OCI-LY1 (cell line): ENCODE measurements around the gene TNC.

ENCODE experiments used
- H2AFZ ChIP-seq: fragments of 200-600 bp; sonication (generic), shearing (Covaris generic); 2 replicates; pipeline ENCODE4 v1.6.0; 2014; ENCODE audit warnings: antibody characterized with exemption, mild to moderate bottlenecking, low read length
- H3F3A ChIP-seq: fragments of 200-600 bp; sonication (generic), shearing (Covaris generic); 2 replicates; pipeline ENCODE4 v1.6.0; 2014; ENCODE audit warnings: mild to moderate bottlenecking, antibody characterized with exemption, low read length, moderate library complexity; ENCODE audit not compliant: insufficient read depth
- H3K27ac ChIP-seq: fragments of 200-600 bp; sonication (generic); 2 replicates; pipeline ENCODE4 v1.5.1; 2014; ENCODE audit warnings: low read length, mixed run types, mild to moderate bottlenecking, low read depth; ENCODE audit not compliant: poor library complexity, severe bottlenecking
- H3K27me3 ChIP-seq: fragments of 200-600 bp; sonication (generic); 2 replicates; pipeline ENCODE4 v1.6.0; 2014; ENCODE audit warnings: antibody characterized with exemption, mild to moderate bottlenecking, low read length, moderate library complexity; ENCODE audit not compliant: insufficient read depth
- H3K36me3 ChIP-seq: fragments of 200-600 bp; sonication (generic); 2 replicates; pipeline ENCODE4 v1.6.1; 2014; ENCODE audit warnings: mild to moderate bottlenecking, antibody characterized with exemption, low read length, moderate library complexity, mixed read lengths; ENCODE audit not compliant: insufficient read depth
- H3K4me1 ChIP-seq: fragments of 200-600 bp; sonication (generic); 2 replicates; pipeline ENCODE4 v1.5.1; 2014; ENCODE audit warnings: mild to moderate bottlenecking, low read length, moderate library complexity; ENCODE audit not compliant: insufficient read depth, severe bottlenecking
- H3K4me2 ChIP-seq: fragments of 200-600 bp; sonication (generic), shearing (Covaris generic); 2 replicates; pipeline ENCODE4 v1.6.1; 2014; ENCODE audit warnings: low read length
- H3K4me3 ChIP-seq: fragments of 200-600 bp; sonication (generic); 2 replicates; pipeline ENCODE4 v1.5.1; 2014; ENCODE audit warnings: low read length, low read depth, mild to moderate bottlenecking, mixed read lengths; ENCODE audit not compliant: poor library complexity, severe bottlenecking
- H3K79me2 ChIP-seq: fragments of 200-600 bp; shearing (Covaris generic); 2 replicates; pipeline ENCODE4 v1.6.1; 2016; ENCODE audit warnings: mixed run types, low read length, mixed read lengths; ENCODE audit not compliant: insufficient read depth
- H3K9ac ChIP-seq: fragments of 200-600 bp; sonication (generic), shearing (Covaris generic); 2 replicates; pipeline ENCODE4 v1.6.1; 2014; ENCODE audit warnings: mild to moderate bottlenecking, low read length, mixed read lengths
- H3K9me2 ChIP-seq: fragments of 200-600 bp; sonication (generic), shearing (Covaris generic); 2 replicates; pipeline ENCODE4 v1.6.1; 2014; ENCODE audit warnings: low read depth, mild to moderate bottlenecking, low read length, mixed read lengths
- H3K9me3 ChIP-seq: fragments of 200-600 bp; shearing (Covaris generic); 2 replicates; pipeline ENCODE4 v1.6.1; 2014; ENCODE audit warnings: low read length, mixed read lengths
- H4K20me1 ChIP-seq: fragments of 200-600 bp; sonication (generic), shearing (Covaris generic); 2 replicates; pipeline ENCODE4 v1.6.0; 2016; ENCODE audit warnings: mild to moderate bottlenecking, low read length; ENCODE audit not compliant: insufficient read depth
- EZH2 ChIP-seq: fragments of 200-600 bp; sonication (generic), shearing (Covaris generic); IDR thresholded peaks from 2 replicates; pipeline ENCODE4 v1.8.0; 2017; ENCODE audit warnings: borderline replicate concordance, mixed run types, mild to moderate bottlenecking, antibody characterized with exemption, low read length, moderate library complexity, mixed read lengths
- TF ChIP-seq, protein P1 (sequence below): fragments of 200-600 bp; sonication (generic), shearing (Covaris generic); IDR thresholded peaks from 2 replicates; pipeline ENCODE4 v1.5.1; 2017; ENCODE audit warnings: mild to moderate bottlenecking, antibody characterized with exemption, low read length, moderate library complexity, mixed read lengths

Gene TNC

GRCh38 chr9:115137526-115137925 lies 19.6 kb upstream of the TNC start:
- H3K9me3 ChIP-seq: no peaks in the 10 kb centered on the region
- H3K27ac ChIP-seq: no peak overlapping the region
- no peaks in the 10 kb centered on the region for H3K79me2 ChIP-seq
- H3K4me2 ChIP-seq: no peak overlapping the region
- TF ChIP-seq, protein P1, sequence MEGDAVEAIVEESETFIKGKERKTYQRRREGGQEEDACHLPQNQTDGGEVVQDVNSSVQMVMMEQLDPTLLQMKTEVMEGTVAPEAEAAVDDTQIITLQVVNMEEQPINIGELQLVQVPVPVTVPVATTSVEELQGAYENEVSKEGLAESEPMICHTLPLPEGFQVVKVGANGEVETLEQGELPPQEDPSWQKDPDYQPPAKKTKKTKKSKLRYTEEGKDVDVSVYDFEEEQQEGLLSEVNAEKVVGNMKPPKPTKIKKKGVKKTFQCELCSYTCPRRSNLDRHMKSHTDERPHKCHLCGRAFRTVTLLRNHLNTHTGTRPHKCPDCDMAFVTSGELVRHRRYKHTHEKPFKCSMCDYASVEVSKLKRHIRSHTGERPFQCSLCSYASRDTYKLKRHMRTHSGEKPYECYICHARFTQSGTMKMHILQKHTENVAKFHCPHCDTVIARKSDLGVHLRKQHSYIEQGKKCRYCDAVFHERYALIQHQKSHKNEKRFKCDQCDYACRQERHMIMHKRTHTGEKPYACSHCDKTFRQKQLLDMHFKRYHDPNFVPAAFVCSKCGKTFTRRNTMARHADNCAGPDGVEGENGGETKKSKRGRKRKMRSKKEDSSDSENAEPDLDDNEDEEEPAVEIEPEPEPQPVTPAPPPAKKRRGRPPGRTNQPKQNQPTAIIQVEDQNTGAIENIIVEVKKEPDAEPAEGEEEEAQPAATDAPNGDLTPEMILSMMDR: no peak
- no peaks in the 10 kb centered on the region for H4K20me1 ChIP-seq
- no peak overlapping the region for H3K9ac ChIP-seq
- no peak overlapping the region for H2AFZ ChIP-seq
- H3K4me1 ChIP-seq: no peaks in the 10 kb centered on the region
- H3K4me3 ChIP-seq: no peak overlapping the region
- peaks cover 4% of the 10 kb centered on the region; the same call in 1 of the 2 replicates for H3K27me3 ChIP-seq
- no peaks in the 10 kb centered on the region for H3K36me3 ChIP-seq
- H3F3A ChIP-seq: no peaks in the 10 kb centered on the region
- H3K9me2 ChIP-seq: no peaks in the 10 kb centered on the region

DNA sequence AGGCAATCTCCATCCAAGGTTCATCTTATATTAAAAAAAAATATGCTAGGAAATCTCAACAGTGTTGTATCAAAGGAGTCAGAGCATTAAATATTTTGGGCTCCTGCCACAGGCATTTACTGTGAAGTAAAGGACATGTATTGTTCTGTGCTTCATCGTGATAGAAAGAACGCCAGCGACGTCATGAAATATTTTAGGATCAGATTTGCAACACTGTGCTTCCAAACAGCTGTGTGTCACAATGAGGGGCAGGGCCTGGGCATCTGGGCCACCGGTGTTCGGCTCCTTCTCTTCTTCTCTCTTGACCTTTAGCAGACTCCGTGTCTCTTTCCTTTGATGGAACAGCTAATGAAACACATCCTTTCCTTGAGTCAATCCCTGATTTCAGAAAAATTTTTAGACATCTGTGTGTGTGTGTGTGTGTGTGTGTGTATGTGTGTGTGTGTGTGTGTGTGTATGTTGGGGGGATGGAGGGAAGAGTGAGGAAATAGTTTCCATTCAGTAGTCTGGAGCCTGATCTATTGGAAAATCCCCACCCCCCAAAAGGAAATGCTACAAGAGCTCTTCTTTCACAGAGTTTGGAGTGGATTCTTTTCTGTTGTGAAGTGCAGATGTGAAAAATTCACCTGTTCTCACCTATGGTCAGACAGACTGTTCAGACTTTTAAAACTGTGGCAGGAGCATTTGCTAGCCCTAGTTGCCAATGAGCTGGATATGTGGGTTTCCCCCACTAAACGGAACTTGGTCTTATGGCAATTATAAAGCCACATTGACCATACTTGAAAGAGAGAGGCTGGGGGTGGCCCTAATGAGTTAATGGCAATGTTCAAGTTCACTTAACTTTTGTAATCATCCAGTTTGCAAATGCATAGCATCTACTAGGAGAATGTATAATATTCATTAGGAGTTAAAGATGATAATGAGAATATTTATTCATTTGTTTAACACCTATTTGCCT lies 18.1 kb upstream of the TNC start:
- no peaks in the 10 kb centered on the region for H4K20me1 ChIP-seq
- no peak overlapping the region for H3K9ac ChIP-seq
- no peaks in the 10 kb centered on the region for H3F3A ChIP-seq
- H3K9me3 ChIP-seq: no peaks in the 10 kb centered on the region
- no peak overlapping the region for H2AFZ ChIP-seq
- no peaks in the 10 kb centered on the region for H3K9me2 ChIP-seq
- H3K36me3 ChIP-seq: no peaks in the 10 kb centered on the region
- TF ChIP-seq, protein P1: no peak
- no peak for TF ChIP-seq EZH2
- H3K4me3 ChIP-seq: no peak overlapping the region
- H3K4me1 ChIP-seq: no peaks in the 10 kb centered on the region
- H3K27me3 ChIP-seq: peaks cover 6% of the 10 kb centered on the region; the same call in 1 of the 2 replicates
- H3K4me2 ChIP-seq: no peak overlapping the region
- no peak overlapping the region for H3K27ac ChIP-seq
- no peaks in the 10 kb centered on the region for H3K79me2 ChIP-seq

DNA sequence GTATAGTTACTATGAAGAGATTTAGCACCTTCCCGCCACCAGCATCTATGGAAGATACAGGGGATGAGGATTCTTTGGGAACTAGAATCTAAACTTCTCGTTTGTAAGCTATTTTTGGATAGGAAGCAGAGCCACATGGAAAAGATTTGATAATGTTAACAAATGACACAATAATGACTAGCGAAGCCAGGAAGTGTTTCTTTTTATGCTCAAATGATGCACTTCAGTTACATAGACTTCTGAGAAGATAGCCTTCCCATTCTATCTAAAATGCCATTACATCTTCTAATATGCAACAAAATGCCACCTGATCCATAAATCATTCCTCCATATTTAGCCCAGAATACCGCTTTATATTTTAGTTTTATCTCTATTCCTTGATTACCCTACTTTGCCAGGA lies 17.0 kb upstream of the TNC start:
- Histone ChIP-seq H3K4me1 (no peaks in the 10 kb centered on the region), H3K27me3 (peaks cover 6% of the 10 kb centered on the region; the same call in 1 of the 2 replicates), H3F3A (no peaks in the 10 kb centered on the region), H3K4me2 (no peak overlapping the region), H4K20me1 (no peaks in the 10 kb centered on the region), H3K27ac (no peak overlapping the region), H3K9ac (no peak overlapping the region), H3K9me2 (no peaks in the 10 kb centered on the region), H3K36me3 (no peaks in the 10 kb centered on the region), H2AFZ (no peak overlapping the region), H3K79me2 (no peaks in the 10 kb centered on the region), H3K4me3 (no peak overlapping the region), H3K9me3 (no peaks in the 10 kb centered on the region)
- no peak for TF ChIP-seq EZH2
- TF ChIP-seq, protein P1: no peak
